A549 (cell line): ENCODE data around the gene ROR2.

Experiments
- BHLHE40 ChIP-seq: IDR thresholded peaks from 2 replicates; pipeline ENCODE4 v1.6.1; 2012; ENCODE audit warnings: low read depth, low read length, inconsistent platforms
- JUN ChIP-seq, 2 experiments: fragments of >200 bp; sonication (Bioruptor Twin); formaldehyde crosslinking; IDR thresholded peaks; 2 replicates in 1 of 2; 3 replicates in 1 of 2; pipeline ENCODE4 v1.6.1; 2016 to 2017
- MAX ChIP-seq: IDR thresholded peaks from 2 replicates; pipeline ENCODE4 v1.6.1; 2012
- RAD21 ChIP-seq, 2 experiments: fragments of >200 bp in 1 of 2; sonication (Bioruptor Twin) in 1 of 2; formaldehyde crosslinking in 1 of 2; IDR thresholded peaks in 1 of 2; conservative IDR thresholded peaks in 1 of 2; 2 replicates in 1 of 2; 3 replicates in 1 of 2; pipeline ENCODE4 v1.6.1; 2012 to 2018; ENCODE audit warnings: inconsistent platforms in 1 of 2
- RCOR1 ChIP-seq: fragments of 150-350 bp; IDR thresholded peaks from 2 replicates; pipeline ENCODE4 v1.6.1; 2014; ENCODE audit warnings: antibody characterized with exemption, low read length, low read depth
- SMC3 ChIP-seq: fragments of >200 bp; sonication (Bioruptor Twin); formaldehyde crosslinking; IDR thresholded peaks from 3 replicates; pipeline ENCODE4 v1.6.1; 2018; ENCODE audit warnings: inconsistent platforms
- SREBF2 ChIP-seq: fragments of 450-650 bp; IDR thresholded peaks from 2 replicates; pipeline ENCODE4 v1.6.1; 2014; ENCODE audit warnings: mild to moderate bottlenecking, moderate library complexity
- USF2 ChIP-seq: fragments of 450-650 bp; IDR thresholded peaks from 2 replicates; pipeline ENCODE4 v1.6.1; 2014; ENCODE audit warnings: antibody characterized with exemption
- TF ChIP-seq, protein P1 (sequence below): fragments of >200 bp; sonication (Bioruptor Twin); formaldehyde crosslinking; IDR thresholded peaks from 3 replicates; pipeline ENCODE4 v1.5.1; 2016
- TF ChIP-seq, protein P2 (sequence below): fragments of 200-600 bp; sonication (generic); IDR thresholded peaks from 2 replicates; pipeline ENCODE4 v1.6.1; 2016; ENCODE audit warnings: antibody characterized with exemption, mild to moderate bottlenecking, moderate library complexity

GRCh38 chr9:91907484-91908292 lies 42.3 kb downstream of the ROR2 start:
- TF ChIP-seq SMC3 (no peak), MAX (no peak), RAD21 (conservative IDR thresholded peaks at IDR 0.05 in 1 of 2, IDR thresholded peaks at IDR 0.05 in 1 of 2) (no peak), SREBF2 (no peak), RCOR1 (no peak), USF2 (no peak), BHLHE40 (no peak), JUN (IDR thresholded peaks at IDR 0.05) (no peak)
- TF ChIP-seq, protein P1, sequence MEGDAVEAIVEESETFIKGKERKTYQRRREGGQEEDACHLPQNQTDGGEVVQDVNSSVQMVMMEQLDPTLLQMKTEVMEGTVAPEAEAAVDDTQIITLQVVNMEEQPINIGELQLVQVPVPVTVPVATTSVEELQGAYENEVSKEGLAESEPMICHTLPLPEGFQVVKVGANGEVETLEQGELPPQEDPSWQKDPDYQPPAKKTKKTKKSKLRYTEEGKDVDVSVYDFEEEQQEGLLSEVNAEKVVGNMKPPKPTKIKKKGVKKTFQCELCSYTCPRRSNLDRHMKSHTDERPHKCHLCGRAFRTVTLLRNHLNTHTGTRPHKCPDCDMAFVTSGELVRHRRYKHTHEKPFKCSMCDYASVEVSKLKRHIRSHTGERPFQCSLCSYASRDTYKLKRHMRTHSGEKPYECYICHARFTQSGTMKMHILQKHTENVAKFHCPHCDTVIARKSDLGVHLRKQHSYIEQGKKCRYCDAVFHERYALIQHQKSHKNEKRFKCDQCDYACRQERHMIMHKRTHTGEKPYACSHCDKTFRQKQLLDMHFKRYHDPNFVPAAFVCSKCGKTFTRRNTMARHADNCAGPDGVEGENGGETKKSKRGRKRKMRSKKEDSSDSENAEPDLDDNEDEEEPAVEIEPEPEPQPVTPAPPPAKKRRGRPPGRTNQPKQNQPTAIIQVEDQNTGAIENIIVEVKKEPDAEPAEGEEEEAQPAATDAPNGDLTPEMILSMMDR: no peak
- TF ChIP-seq, protein P2, sequence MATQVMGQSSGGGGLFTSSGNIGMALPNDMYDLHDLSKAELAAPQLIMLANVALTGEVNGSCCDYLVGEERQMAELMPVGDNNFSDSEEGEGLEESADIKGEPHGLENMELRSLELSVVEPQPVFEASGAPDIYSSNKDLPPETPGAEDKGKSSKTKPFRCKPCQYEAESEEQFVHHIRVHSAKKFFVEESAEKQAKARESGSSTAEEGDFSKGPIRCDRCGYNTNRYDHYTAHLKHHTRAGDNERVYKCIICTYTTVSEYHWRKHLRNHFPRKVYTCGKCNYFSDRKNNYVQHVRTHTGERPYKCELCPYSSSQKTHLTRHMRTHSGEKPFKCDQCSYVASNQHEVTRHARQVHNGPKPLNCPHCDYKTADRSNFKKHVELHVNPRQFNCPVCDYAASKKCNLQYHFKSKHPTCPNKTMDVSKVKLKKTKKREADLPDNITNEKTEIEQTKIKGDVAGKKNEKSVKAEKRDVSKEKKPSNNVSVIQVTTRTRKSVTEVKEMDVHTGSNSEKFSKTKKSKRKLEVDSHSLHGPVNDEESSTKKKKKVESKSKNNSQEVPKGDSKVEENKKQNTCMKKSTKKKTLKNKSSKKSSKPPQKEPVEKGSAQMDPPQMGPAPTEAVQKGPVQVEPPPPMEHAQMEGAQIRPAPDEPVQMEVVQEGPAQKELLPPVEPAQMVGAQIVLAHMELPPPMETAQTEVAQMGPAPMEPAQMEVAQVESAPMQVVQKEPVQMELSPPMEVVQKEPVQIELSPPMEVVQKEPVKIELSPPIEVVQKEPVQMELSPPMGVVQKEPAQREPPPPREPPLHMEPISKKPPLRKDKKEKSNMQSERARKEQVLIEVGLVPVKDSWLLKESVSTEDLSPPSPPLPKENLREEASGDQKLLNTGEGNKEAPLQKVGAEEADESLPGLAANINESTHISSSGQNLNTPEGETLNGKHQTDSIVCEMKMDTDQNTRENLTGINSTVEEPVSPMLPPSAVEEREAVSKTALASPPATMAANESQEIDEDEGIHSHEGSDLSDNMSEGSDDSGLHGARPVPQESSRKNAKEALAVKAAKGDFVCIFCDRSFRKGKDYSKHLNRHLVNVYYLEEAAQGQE: no peak
